NCI-H526 treated with DMSO at 0.1 percent for 48 hours (cell line): ENCODE measurements around the gene TEAD4.

Experiments used
- DNase-seq: peaks from one replicate; lab custom pipeline; 2025; lab: John Stamatoyannopoulos, UW

The TEAD4 gene

DNA sequence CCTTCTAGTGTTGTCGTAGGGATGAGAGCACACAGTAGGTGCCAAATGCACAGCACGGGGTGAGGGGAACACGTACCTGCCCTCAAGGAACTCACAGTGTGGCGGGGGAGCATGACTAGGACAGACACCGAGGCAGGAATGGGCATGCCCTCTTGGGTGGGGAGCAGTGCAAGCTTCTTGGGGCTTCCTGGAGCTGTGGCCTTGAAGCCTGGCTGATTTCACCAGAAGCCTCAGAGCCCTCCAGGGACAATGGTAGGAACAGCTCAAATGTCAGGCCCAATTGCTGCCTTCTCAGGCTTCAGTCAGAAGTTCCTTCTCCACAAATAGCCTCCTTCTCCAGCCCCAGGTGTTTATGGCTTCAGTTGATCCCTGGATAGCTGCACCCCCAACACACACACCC, 43.4 kb downstream of the TEAD4 start:
- DNase-seq: no peak

- no peak for DNase-seq
Observed at GRCh38 chr12:3003357-3003992, 44.3 kb downstream of the TEAD4 start.

DNA sequence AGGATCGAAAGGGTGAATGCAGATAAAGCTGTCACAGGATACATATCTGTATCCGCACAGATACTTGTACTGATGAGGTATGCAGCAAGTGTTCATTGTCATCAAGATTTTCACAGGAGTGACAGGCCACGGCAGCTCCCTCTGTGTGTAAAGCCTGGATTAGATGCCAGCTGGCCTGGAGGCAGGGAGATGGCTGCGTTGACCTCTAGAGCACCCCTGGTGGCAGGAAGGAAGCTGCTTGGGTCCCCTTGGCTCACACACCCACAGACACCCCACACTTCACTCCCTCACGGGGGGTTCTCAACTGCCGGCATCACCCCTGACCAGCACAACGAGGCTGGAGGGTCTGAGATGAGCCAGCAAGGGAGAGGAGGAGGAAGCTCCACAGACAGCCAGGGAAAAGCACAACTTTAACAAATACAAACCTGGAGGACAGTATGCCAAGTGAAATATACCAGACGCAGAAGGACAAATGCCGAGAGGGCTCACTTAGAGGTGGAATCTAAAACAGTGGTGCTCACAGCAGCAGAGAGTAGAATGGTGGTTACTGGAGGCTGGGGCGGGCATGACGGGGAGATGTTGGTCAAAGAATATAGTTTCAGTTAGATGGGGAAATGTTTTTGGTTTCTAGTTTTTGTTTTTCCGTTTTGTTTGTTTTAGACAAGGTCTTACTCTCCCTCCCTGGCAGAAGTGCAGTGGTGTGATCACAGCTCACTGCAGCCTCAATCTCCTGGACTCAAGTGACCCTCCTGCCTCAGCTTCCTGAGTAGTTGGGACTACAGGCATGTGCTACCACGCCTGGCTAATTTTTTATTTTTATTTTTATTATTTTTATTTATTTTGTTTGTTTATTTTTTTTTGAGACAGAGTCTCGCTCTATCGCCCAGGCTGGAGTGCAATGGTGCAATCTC, 45.7 kb downstream of the TEAD4 start:
- DNase-seq: no peak

DNA sequence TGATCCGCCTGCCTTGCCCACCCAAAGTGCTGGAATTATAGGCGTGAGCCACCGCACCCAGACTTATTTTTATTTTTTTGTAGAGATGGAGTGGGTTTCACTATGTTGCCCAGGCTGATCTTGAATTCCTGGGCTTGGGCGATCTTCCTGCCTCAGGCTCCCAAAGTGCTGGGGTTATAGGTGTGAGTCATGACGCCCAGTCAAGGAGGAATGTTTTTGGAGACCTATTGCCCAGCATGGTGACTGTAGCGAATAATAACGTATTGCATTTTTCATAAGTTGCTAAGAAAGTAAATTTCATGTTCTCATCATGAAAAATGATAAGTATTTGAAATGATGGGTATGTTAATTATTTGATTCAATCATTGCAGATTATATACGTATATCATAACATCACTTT, 46.5 kb downstream of the TEAD4 start:
- DNase-seq: no peak

DNA sequence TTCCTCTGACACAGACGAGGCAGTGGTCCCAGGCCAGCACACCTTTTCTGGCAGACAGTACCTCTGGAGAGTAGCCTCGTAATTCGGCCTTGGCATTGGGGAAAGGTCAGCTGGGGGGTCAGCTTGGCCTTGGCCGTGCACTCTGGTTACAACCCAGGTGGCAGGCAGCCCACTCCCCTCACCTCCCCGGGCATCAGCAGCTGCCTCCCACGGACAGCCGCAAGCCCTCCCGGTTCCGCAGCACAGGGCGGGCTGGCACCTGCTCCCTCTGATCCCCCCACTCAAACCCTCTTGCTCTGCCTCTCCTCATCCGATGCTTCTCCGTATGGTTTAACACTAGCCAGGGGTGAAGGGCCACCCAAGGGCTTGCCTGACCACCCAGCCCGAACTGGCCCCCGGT, 50.6 kb downstream of the TEAD4 start:
- DNase-seq: no peak

- no peak for DNase-seq
Observed at GRCh38 chr12:3010214-3010930, 51.2 kb downstream of the TEAD4 start.

- DNase-seq: no peak
Observed at GRCh38 chr12:3012786-3013185, 53.6 kb downstream of the TEAD4 start.

- DNase-seq: no peak
Observed at GRCh38 chr12:3014641-3015040, 55.4 kb downstream of the TEAD4 start.

- no peak for DNase-seq
Observed at GRCh38 chr12:3015356-3015755, 56.2 kb downstream of the TEAD4 start.

GRCh38 chr12:3016191-3016590, 57.0 kb downstream of the TEAD4 start:
- DNase-seq: no peak

DNA sequence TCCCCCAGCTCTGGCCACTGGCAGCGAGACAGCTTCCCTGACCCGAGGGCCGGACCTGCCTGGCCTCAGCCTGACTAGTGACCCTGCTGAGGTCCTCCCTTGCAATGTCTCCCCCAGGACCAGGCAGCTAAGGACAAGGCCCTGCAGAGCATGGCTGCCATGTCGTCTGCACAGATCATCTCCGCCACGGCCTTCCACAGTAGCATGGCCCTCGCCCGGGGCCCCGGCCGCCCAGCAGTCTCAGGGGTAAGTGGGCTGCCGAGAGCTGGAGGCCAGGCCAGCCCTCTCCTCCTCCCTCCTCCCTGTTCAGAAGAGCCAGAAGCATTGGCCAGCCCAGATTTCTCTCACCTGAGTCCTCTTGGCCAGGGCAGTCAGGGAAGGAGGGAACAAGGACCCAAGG, 58.1 kb downstream of the TEAD4 start:
- no peak for DNase-seq

- DNase-seq: no peak
Observed at GRCh38 chr12:3018284-3019004, 59.2 kb downstream of the TEAD4 start.

DNA sequence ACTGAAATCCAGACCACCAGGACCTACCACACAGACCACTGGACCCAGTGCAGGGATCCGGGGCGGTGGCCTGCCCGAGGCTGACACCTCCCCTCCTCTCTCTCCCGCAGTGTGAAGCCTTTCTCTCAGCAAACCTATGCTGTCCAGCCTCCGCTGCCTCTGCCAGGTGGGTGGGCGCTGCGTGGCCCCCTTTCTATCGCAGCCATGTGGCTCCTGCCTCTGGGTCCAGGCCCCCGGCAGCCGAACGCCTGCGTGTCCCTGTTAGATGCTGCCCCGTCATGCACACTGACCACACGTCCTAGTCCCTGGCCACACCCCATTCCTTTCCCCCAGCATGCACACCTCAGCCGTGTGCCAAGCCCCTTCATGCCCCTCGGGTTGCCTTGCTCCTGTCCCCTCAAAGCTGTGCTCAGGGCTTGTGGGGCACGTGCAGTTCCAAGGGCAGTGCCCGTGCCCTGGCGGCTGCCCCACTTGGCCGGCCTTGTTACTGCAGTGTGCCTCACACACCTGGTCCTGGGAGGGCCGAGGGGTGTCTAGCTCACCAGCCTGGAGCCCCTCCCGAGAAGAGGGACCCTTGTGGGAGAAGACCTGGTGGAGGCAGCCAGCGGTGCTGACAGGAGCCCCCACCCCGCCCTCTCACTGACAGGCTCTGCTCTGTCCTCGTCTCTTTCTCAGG, 59.9 kb downstream of the TEAD4 start:
- DNase-seq: no peak

- no peak for DNase-seq
Observed at GRCh38 chr12:3020399-3020798, 61.2 kb downstream of the TEAD4 start.

DNA sequence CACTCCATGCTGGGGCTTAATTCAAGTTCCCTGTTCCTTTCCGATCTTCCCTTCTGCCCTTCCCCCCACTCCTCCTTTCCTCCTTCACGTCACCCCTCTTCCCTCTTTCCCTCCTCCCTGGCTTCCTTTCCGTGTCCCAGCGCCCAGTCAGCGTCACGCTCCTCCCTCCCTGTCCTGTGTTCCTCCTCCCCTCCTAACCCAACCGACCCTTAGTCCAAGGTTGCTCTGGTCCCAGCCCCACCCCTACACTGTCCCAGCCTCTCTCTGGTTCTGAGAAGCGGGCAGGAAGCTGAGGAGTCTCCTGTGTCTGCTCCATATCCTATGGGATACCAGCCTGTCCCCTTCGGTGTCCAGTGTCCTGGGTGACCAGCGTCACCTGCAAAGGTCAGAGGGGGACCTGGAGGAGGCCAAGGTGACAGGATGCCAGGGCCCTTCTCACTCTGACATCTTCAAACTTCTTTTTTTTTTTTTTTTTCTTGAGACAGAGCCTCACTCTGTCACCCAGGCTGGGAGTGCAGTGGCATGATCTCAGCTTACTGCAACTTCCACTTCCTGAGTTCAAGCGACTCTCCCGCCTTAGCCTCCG, 61.7 kb downstream of the TEAD4 start:
- DNase-seq: no peak

DNA sequence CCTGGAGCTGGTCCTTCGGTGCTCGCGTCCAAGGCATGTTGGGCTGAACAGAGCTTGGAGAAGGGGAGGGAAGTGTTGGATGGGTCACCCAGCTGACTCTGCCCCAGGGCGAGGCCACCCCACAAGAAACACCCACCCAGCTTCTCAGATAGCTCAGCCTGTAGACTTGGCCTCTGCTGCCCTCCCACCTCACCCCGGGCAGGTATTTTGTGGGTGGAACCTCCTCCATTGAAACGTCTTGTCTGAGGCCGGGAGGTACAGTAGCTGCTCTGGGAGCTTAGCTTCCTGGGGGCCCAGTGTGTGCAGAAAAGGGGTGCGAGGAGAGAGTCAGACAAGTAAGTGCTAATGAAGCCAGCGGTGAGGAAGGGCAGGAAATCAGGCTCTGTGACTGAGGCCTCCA, 63.2 kb downstream of the TEAD4 start:
- no peak for DNase-seq

DNA sequence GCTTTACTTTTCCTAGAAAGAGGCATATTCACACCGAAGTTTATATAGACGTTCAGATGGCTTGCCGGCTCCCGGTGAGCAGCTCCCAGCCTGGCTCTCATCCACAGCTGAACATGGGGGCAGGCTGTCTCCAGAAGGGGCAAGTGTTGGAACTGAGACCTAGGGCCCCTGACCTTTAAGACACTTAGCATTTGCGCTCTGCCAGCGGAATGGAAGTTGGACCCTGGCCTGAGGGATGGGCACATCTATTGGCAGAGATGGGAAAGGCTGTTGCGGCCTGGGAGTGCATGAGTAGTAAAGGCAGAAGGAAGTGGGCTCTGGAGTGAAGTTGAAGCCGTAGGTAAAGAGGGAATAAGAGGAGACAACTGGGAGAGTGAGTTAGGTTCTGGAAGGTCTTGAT, 63.8 kb downstream of the TEAD4 start:
- no peak for DNase-seq

DNA sequence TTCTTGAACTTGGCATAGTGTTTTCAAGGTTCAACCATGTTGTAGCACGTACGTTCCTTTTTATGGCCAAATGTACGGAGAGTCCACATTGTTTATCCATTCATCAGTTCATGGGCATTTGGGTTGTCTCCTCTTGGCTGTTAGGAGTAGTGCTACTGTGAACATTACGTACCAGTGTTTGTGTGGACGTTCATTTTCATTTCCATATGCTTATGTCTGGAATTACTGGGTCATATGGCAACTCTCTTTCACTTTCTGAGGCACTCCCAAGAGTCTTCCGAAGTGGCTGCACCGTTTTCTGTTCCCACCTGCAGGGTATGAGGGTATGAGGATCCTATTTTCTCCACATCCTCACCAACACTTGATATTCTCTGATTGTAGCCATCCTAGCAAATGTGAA, 68.9 kb downstream of the TEAD4 start:
- DNase-seq: no peak

DNA sequence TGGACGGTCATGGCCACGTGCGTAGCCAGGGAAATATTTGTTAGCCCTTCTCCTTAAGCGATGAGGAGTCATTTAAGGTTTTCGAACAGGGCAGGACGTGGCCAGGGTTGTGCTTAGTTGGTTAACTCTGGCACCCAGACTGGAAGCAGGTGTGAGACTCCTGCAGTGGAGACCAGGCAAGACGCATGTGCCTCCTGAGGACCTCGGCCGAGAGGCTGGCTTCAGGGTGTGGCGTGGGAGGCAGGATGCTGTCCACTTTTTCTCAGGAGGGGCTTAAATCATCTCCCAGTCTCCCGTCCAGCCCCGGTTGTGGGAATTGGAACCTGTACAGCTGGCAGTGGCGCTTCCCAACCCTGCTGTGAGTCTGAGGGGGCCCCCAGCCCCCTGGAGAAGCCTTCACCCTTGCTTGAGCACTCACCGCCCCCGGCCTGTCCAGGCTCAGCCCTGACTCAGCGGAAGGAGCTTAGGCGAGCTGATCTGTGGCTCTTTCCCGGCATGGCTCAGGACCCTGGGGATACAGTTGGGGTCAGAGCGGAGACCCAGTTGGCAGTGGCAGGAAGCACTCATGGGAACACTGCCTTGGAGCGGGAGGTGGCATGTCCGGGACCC, 71.7 kb downstream of the TEAD4 start:
- no peak for DNase-seq

- DNase-seq: no peak
Observed at GRCh38 chr12:3032161-3032560, 73.0 kb downstream of the TEAD4 start.
